ENCODE measurements around the gene CCR9. TPM values are rescaled to one million over a fixed set of nuclear protein-coding genes. Genes with fewer than 3 reads are reported as not detected.

Gene CCR9
- total RNA-seq, 1 donor from 2014 or later = not detected

GRCh38 chr3:45946307-45946706 is 60.0 kb downstream of the CCR9 start:
- Mint-ChIP-seq H3K4me3 (ENCODE audit: unreplicated experiment) (no peak overlapping the region), H3K36me3 (ENCODE audit: unreplicated experiment) (peaks cover 26% of the 10 kb centered on the region), H3K4me1 (ENCODE audit: unreplicated experiment) (no peaks in the 10 kb centered on the region), H3K27ac (ENCODE audit: unreplicated experiment) (no peak overlapping the region), H3K9me3 (ENCODE audit: unreplicated experiment) (no peaks in the 10 kb centered on the region), H3K27me3 (ENCODE audit: unreplicated experiment) (no peaks in the 10 kb centered on the region)
- TF ChIP-seq CTCF (IDR thresholded peaks at IDR 0.05) = no peak
- DNase-seq (ENCODE audit: extremely low spot score, unreplicated experiment) = no peak

- Mint-ChIP-seq H3K9me3 (ENCODE audit: unreplicated experiment) (no peaks in the 10 kb centered on the region), H3K4me1 (ENCODE audit: unreplicated experiment) (no peaks in the 10 kb centered on the region), H3K27ac (ENCODE audit: unreplicated experiment) (no peak overlapping the region), H3K36me3 (ENCODE audit: unreplicated experiment) (peaks cover 26% of the 10 kb centered on the region), H3K4me3 (ENCODE audit: unreplicated experiment) (no peak overlapping the region), H3K27me3 (ENCODE audit: unreplicated experiment) (no peaks in the 10 kb centered on the region)
- TF ChIP-seq CTCF (IDR thresholded peaks at IDR 0.05) = no peak
- DNase-seq (ENCODE audit: extremely low spot score, unreplicated experiment) = no peak
Observed at GRCh38 chr3:45946875-45947274, 60.5 kb downstream of the CCR9 start.

GRCh38 chr3:45947361-45947760 is 61.0 kb downstream of the CCR9 start:
- no peak for DNase-seq (ENCODE audit: extremely low spot score, unreplicated experiment)
- Mint-ChIP-seq H3K4me3 (ENCODE audit: unreplicated experiment) (no peak overlapping the region), H3K4me1 (ENCODE audit: unreplicated experiment) (no peaks in the 10 kb centered on the region), H3K9me3 (ENCODE audit: unreplicated experiment) (no peaks in the 10 kb centered on the region), H3K27ac (ENCODE audit: unreplicated experiment) (no peak overlapping the region), H3K27me3 (ENCODE audit: unreplicated experiment) (no peaks in the 10 kb centered on the region), H3K36me3 (ENCODE audit: unreplicated experiment) (peaks cover 29% of the 10 kb centered on the region)
- TF ChIP-seq CTCF (IDR thresholded peaks at IDR 0.05) = no peak

- no peak for DNase-seq (ENCODE audit: extremely low spot score, unreplicated experiment)
- Mint-ChIP-seq H3K9me3 (ENCODE audit: unreplicated experiment) (no peaks in the 10 kb centered on the region), H3K36me3 (ENCODE audit: unreplicated experiment) (peaks cover 35% of the 10 kb centered on the region), H3K4me3 (ENCODE audit: unreplicated experiment) (no peak overlapping the region), H3K27ac (ENCODE audit: unreplicated experiment) (no peak overlapping the region), H3K4me1 (ENCODE audit: unreplicated experiment) (no peaks in the 10 kb centered on the region), H3K27me3 (ENCODE audit: unreplicated experiment) (no peaks in the 10 kb centered on the region)
- TF ChIP-seq CTCF (IDR thresholded peaks at IDR 0.05) = no peak
Observed at GRCh38 chr3:45948311-45948781, 62.0 kb downstream of the CCR9 start.

- Mint-ChIP-seq H3K4me1 (ENCODE audit: unreplicated experiment) (no peaks in the 10 kb centered on the region), H3K36me3 (ENCODE audit: unreplicated experiment) (peaks cover 38% of the 10 kb centered on the region), H3K4me3 (ENCODE audit: unreplicated experiment) (no peak overlapping the region), H3K27ac (ENCODE audit: unreplicated experiment) (no peak overlapping the region), H3K27me3 (ENCODE audit: unreplicated experiment) (no peaks in the 10 kb centered on the region), H3K9me3 (ENCODE audit: unreplicated experiment) (no peaks in the 10 kb centered on the region)
- DNase-seq (ENCODE audit: extremely low spot score, unreplicated experiment) = no peak
- no peak for TF ChIP-seq CTCF (IDR thresholded peaks at IDR 0.05)
Observed at GRCh38 chr3:45948881-45949280, 62.5 kb downstream of the CCR9 start.

All from osteocyte (in vitro differentiated cells).